Heart right ventricle (tissue), 16 donors: Measurements from ENCODE around the gene PDE4D. TPM values are rescaled to one million over a fixed set of nuclear protein-coding genes. Genes with fewer than 3 reads are reported as not detected.

Experiments used
- ATAC-seq, 8 donors: fragments of 200-7000 bp; cut with Tn5 transposase; one replicate each; pipeline ENCODE4 v1.9.1; 2020; ENCODE audit warnings: mild to moderate bottlenecking in 8 of 8, moderate library complexity in 8 of 8, moderate number of reproducible peaks in 1 of 8
- DNase-seq, 2 donors: peaks; one replicate each; pipeline ENCODE4 v3.0.0-alpha.2; 2020
- H3K27ac ChIP-seq, 10 donors: fragments of 200-600 bp; sonication (generic) in 2 of 10; one replicate each; pipeline versions ENCODE4 v1.5.0 to v1.8.0; 2020 to 2022; ENCODE audit warnings: mild to moderate bottlenecking in 3 of 10
- H3K27me3 ChIP-seq, 7 donors: fragments of 200-600 bp; one replicate each; pipeline ENCODE4 v1.8.0; 2021 to 2022; ENCODE audit warnings: mild to moderate bottlenecking in 2 of 7
- H3K36me3 ChIP-seq, 9 donors: fragments of 200-600 bp; sonication (generic) in 1 of 9; one replicate each; pipeline versions ENCODE4 v1.5.0 to v1.8.0; 2020 to 2022; ENCODE audit warnings: mild to moderate bottlenecking in 2 of 9
- H3K4me1 ChIP-seq, 9 donors: fragments of 200-600 bp; sonication (generic) in 1 of 9; one replicate each; pipeline versions ENCODE4 v1.5.0 to v1.8.0; 2020 to 2022; ENCODE audit warnings: mild to moderate bottlenecking in 4 of 9
- H3K4me3 ChIP-seq, 10 donors: fragments of 200-600 bp; sonication (generic) in 2 of 10; one replicate each; pipeline versions ENCODE4 v1.5.0 to v1.8.0; 2020 to 2022; ENCODE audit warnings: mild to moderate bottlenecking in 7 of 10, moderate library complexity in 2 of 10
- H3K9me3 ChIP-seq, 11 donors: fragments of 200-600 bp in 10 of 11; sonication (generic) in 2 of 11; one replicate each; pipeline versions ENCODE4 v1.5.0 to v1.8.0; 2013 to 2022; ENCODE audit warnings: mild to moderate bottlenecking in 2 of 11, control low read depth in 1 of 11, moderate library complexity in 1 of 11
- CTCF ChIP-seq, 9 donors: fragments of 200-600 bp; sonication (generic) in 2 of 9; IDR thresholded peaks; one replicate each; pipeline versions ENCODE4 v1.5.0 to v1.8.0; 2021 to 2022; ENCODE audit warnings: antibody characterized with exemption in 9 of 9, mild to moderate bottlenecking in 5 of 9, moderate library complexity in 1 of 9
- WGBS, 2 donors: extraction: QIAGEN DNeasy Blood & Tissue Kit; methylation state at CpG; one replicate each; pipeline ENCODE4 v1.1.7; 2013; ENCODE audit warnings: inconsistent platforms in 1 of 2; 5-methylcytosine and 5-hydroxymethylcytosine counted together
- intact Hi-C, 10 donors: fragments of 100-400 bp; cut with DNase I; formaldehyde crosslinking; loops; one replicate each; pipeline versions ENCODE4 v1.11.1 to v1.14.2; 2022
- polyA plus RNA-seq, 2 donors: library from polyadenylated mRNA; stranded (reverse); fragments of 200-250 nt; gene quantifications; one replicate each; pipeline ENCODE4 v1.2.3, GENCODE V29; 2013
- total RNA-seq, 10 donors: library from RNA; stranded (reverse); fragmentation: NEBNext Ultra II Directional in 3 of 10; extraction: Animal tissue kit (Norgen Biotek cat#: 25700) in 3 of 10; gene quantifications; one replicate each; pipeline versions ENCODE4 v1.2.1 to v1.2.4, GENCODE V29; 2021 to 2023
- donor health status: Arrhythmogenic right ventricular cardiomyopathy.
- donor health status: ischemic (EF 13 %, LVEDD 7.1; RV severe dilation, severe dysfunction).
- donor health status: healthy with polysubstance abuse.
- donor health status: DM: no; HTN: yes; CAD: no.
- donor health status: DM: no; HTN: no; CAD: no.
- donor health status: ischemic (EF 25% LVEDD 6.9; RV normal size, moderate dysfunction).
- donor health status: ischemic (EF 25% LVEDD 5.7; RV mildly dilated, moderate dysfunction).
- donor health status: healthy.
- donor health status: DM: yes; HTN: yes; CAD: no.
- donor health status: Ischemic cardiomyopathy.
- donor health status: ischemic (EF 35%, LVEDD 5.7; RV mildly dilated, moderate dysfunction).
- donor health status: nonischemic (EF 11% LVEDD 7.7; RV severe dilation, severe dysfunction).
- donor health status: DM: yes; HTN: yes; CAD: no.
- donor health status: PGD.
- donor health status: ischemic (EF 29% LVEDD 5.4; RV normal size, mild dysfunction).
- donor health status: nonischemic (EF 23%, LVEDD 6.1; RV moderate dilation, normal function).

Gene PDE4D
- total and polyA plus RNA-seq, 12 donors, result 5.8 to 83.2 (median 39.5) TPM

- no peak for ATAC-seq
- H3K4me3 ChIP-seq, result no peak overlapping the region
Measured at GRCh38 chr5:59656351-59657254, 236.9 kb downstream of the PDE4D start.

GRCh38 chr5:59655693-59656309 is 237.7 kb downstream of the PDE4D start:
- H3K4me3 ChIP-seq, result no peak overlapping the region
- TF ChIP-seq CTCF (IDR thresholded peaks at IDR 0.05), result no peak
- ATAC-seq, result no peak
- intact Hi-C loops, result loop anchor here in 1 of 10 donors (5.0 kb wide), 1 partner anchor 264 kb away; no protein-coding TSS in a partner anchor
- DNase-seq, result no peak
- no peaks in the 10 kb centered on the region for H3K9me3 ChIP-seq
- no peaks in the 10 kb centered on the region for H3K27me3 ChIP-seq
- WGBS, 2 donors, result 86 to 92% methylated on average over 3 of the region's 3 CpGs
- H3K27ac ChIP-seq, result no peak overlapping the region
- no peaks in the 10 kb centered on the region for H3K36me3 ChIP-seq
- no peaks in the 10 kb centered on the region for H3K4me1 ChIP-seq

More at GRCh38 chr5:59656351-59657254, 236.9 kb downstream of the PDE4D start:
- WGBS, 2 donors, result 86 to 93% methylated on average over 5 of the region's 5 CpGs
- intact Hi-C loops, result loop anchor here in 1 of 10 donors (5.0 kb wide), 1 partner anchor 264 kb away; no protein-coding TSS in a partner anchor
- no peak for TF ChIP-seq CTCF (IDR thresholded peaks at IDR 0.05)
- DNase-seq, result no peak
- Histone ChIP-seq H3K4me1 (peaks cover 0 to 5% (median 0%) of the 10 kb centered on the region in 9 donors), H3K27me3 (no peaks in the 10 kb centered on the region), H3K36me3 (no peaks in the 10 kb centered on the region), H3K9me3 (no peaks in the 10 kb centered on the region), H3K27ac (no peak overlapping the region)

DNA sequence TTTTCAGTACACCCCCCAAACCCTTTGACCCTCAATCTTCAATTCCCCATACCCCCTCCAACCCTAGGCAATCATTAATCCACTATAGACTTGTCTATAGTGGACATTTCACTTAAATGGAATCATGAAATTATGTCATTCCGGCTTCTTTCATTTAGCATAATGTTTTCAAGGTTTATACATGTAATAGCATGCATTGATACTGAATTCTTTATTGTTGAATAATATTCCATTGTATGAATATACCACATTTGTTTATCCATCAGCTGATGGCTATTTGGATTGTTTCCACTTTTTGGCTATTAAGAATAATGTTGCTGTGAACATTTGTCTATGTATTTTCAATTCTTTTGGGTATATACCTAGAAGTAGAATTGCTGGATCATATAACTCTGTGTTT is 238.8 kb downstream of the PDE4D start:
- H3K27ac ChIP-seq, result no peak overlapping the region
- no peaks in the 10 kb centered on the region for H3K9me3 ChIP-seq
- WGBS, 2 donors, result 100% methylated on average over 1 of the region's 1 CpG
- intact Hi-C loops, result loop anchor here in 1 of 10 donors (5.0 kb wide), 1 partner anchor 262 kb away; no protein-coding TSS in a partner anchor
- no peak overlapping the region for H3K4me3 ChIP-seq
- TF ChIP-seq CTCF (IDR thresholded peaks at IDR 0.05), result no peak
- ATAC-seq (no peak), DNase-seq (no peak)
- H3K4me1 ChIP-seq, result no peaks in the 10 kb centered on the region
- no peaks in the 10 kb centered on the region for H3K27me3 ChIP-seq
- H3K36me3 ChIP-seq, result no peaks in the 10 kb centered on the region

- Histone ChIP-seq H3K27ac (no peak overlapping the region), H3K4me1 (peaks cover 0 to 17% (median 9%) of the 10 kb centered on the region in 9 donors), H3K4me3 (no peak overlapping the region), H3K27me3 (no peaks in the 10 kb centered on the region), H3K36me3 (no peaks in the 10 kb centered on the region), H3K9me3 (no peaks in the 10 kb centered on the region)
- 95 to 97% methylated on average over 2 of the region's 2 CpGs for WGBS, 2 donors
- intact Hi-C loops, result no loop called here
- TF ChIP-seq CTCF (IDR thresholded peaks at IDR 0.05), result no peak
- DNase-seq, result no peak
- no peak for ATAC-seq
Measured at GRCh38 chr5:59652449-59652848, 241.1 kb downstream of the PDE4D start.
